ENCODE measurements around the gene ACVR1. TPM values are rescaled to one million over a fixed set of nuclear protein-coding genes. Genes with fewer than 3 reads are reported as not detected.
A peak's percentile ranks its signal among the peaks of the same experiment; 100 is the strongest.

ACVR1 gene
- total RNA-seq, 2 experiments from 2014 or later: 8.3 to 10.1 TPM

DNA sequence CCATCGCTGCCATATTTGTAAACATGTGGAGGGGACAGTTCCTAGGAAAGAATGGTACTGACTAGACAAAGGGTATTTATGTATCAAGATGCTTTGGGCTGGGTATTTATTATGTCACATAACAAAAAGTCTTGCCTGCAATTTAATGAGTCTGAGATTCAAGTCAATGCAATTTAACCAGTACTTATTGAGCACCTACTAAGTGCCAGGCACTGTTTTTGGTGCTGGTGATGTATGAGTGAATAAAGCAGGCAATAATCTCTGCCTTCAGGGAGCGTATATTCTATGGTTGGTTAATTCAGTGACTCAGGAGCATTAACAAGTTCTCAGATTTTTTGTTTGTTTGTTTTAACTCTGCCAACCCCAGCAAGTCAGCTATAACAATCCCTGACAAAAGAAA, 24.6 kb upstream of the ACVR1 start:
- Mint-ChIP-seq H3K27me3 (no peaks in the 10 kb centered on the region), H3K4me1 (ENCODE audit: low read depth) (peaks cover 60% of the 10 kb centered on the region), H3K36me3 (ENCODE audit: low read depth) (peaks cover 3% of the 10 kb centered on the region), H3K4me3 (no peak overlapping the region), H3K27ac (peak overlapping the region; percentile 100), H3K9me3 (peaks cover 1% of the 10 kb centered on the region)
- ATAC-seq (no peak), DNase-seq (no peak)
- ChIA-PET POLR2A (no interaction called here), CTCF (interaction anchor here (0.6 to 1.9 kb wide), 7 partner anchors 9 to 150 kb away, joined by 3 to 14 read pairs (median 5); partner anchors contain the start of gene ACVR1)
- intact Hi-C loops (cut with micrococcal nuclease): loop anchor here (5.0 kb wide), 2 partner anchors 107 to 118 kb away; no protein-coding TSS in a partner anchor
- no peak for TF ChIP-seq CTCF (IDR thresholded peaks at IDR 0.05)

GRCh38 chr2:157900203-157900602, 24.1 kb upstream of the ACVR1 start:
- no peak for TF ChIP-seq CTCF (IDR thresholded peaks at IDR 0.05)
- Mint-ChIP-seq H3K4me1 (ENCODE audit: low read depth) (peaks cover 64% of the 10 kb centered on the region), H3K9me3 (peaks cover 1% of the 10 kb centered on the region), H3K27me3 (no peaks in the 10 kb centered on the region), H3K4me3 (peak overlapping the region; percentile 73), H3K36me3 (ENCODE audit: low read depth) (peaks cover 3% of the 10 kb centered on the region), H3K27ac (peak overlapping the region; percentile 100)
- POLR2A ChIA-PET: interaction anchor here (0.6 to 1.0 kb wide), 2 partner anchors 9 to 10 kb away, joined by 4 read pairs; no protein-coding TSS in a partner anchor
- intact Hi-C loops (cut with micrococcal nuclease): loop anchor here (5.0 kb wide), 2 partner anchors 107 to 118 kb away; no protein-coding TSS in a partner anchor
- ATAC-seq: no peak
- DNase-seq: no peak
- CTCF ChIA-PET: interaction anchor here (1.2 to 1.8 kb wide), 2 partner anchors 24 to 66 kb away, joined by 4 to 14 read pairs; partner anchors contain the start of gene ACVR1

- POLR2A ChIA-PET: interaction anchor here (0.6 to 3.7 kb wide), 9 partner anchors 11 to 479 kb away, joined by 3 to 36 read pairs (median 4); partner anchors contain the start of genes ACVR1 and CYTIP
- Mint-ChIP-seq H3K4me3 (peak overlapping the region; percentile 73), H3K4me1 (ENCODE audit: low read depth) (peaks cover 72% of the 10 kb centered on the region), H3K27me3 (no peaks in the 10 kb centered on the region), H3K36me3 (ENCODE audit: low read depth) (peaks cover 3% of the 10 kb centered on the region), H3K27ac (peak overlapping the region; percentile 100), H3K9me3 (peaks cover 1% of the 10 kb centered on the region)
- ATAC-seq: peak; percentile 37
- no peak for TF ChIP-seq CTCF (IDR thresholded peaks at IDR 0.05)
- DNase-seq: peak; percentile 45
- intact Hi-C loops (cut with micrococcal nuclease): loop anchor here (1.0 to 10.0 kb wide), 3 partner anchors 23 to 422 kb away; partner anchors contain the start of genes ACVR1 and ACVR1C
- CTCF ChIA-PET: interaction anchor here (0.7 to 2.1 kb wide), 6 partner anchors 9 to 420 kb away, joined by 3 to 10 read pairs (median 3); partner anchors contain the start of gene ACVR1
Measured at GRCh38 chr2:157899125-157899839, 23.2 kb upstream of the ACVR1 start.

DNA sequence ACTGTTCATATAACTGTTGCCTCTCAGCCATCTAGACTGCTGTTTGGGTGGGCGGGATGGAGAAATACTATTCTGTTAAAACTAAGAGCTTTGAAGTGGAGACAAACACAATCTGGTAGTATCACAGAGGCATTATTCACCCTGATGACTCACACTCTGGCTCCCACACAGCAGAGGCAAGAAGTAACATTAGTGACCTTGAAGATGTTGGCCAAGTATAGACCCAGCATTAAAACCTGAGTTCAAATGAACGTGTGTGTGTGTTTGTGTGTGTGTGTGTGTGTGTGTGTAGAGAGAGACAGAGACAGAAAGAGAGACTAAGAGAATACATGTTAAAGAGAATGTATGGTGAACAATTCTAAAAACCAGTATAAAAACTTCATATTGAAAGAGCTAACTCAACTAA, 22.5 kb upstream of the ACVR1 start:
- peak overlapping the region; percentile 100 for H3K27ac Mint-ChIP-seq
- intact Hi-C loops (cut with micrococcal nuclease): loop anchor here (5.0 to 10.0 kb wide), 2 partner anchors 274 to 421 kb away; partner anchors contain the start of gene ACVR1C
- no peak for TF ChIP-seq CTCF (IDR thresholded peaks at IDR 0.05)

More for the DNA sequence above, 22.5 kb upstream of the ACVR1 start:
- H3K27me3 Mint-ChIP-seq: no peaks in the 10 kb centered on the region
- H3K9me3 Mint-ChIP-seq: peaks cover 1% of the 10 kb centered on the region
- DNase-seq: peak; percentile 90
- peaks cover 3% of the 10 kb centered on the region for H3K36me3 Mint-ChIP-seq (ENCODE audit: low read depth)
- ATAC-seq: peak; percentile 70
- POLR2A ChIA-PET: interaction anchor here (0.6 to 3.7 kb wide), 9 partner anchors 19 to 538 kb away, joined by 3 to 36 read pairs (median 4); partner anchors contain the start of genes ACVR1 and CYTIP
- CTCF ChIA-PET: interaction anchor here (0.7 to 2.1 kb wide), 5 partner anchors 8 to 419 kb away, joined by 3 to 10 read pairs (median 3); partner anchors contain the start of gene ACVR1
- peaks cover 78% of the 10 kb centered on the region for H3K4me1 Mint-ChIP-seq (ENCODE audit: low read depth)
- H3K4me3 Mint-ChIP-seq: peak overlapping the region; percentile 73
